HEK293 (cell line): ENCODE results near the gene NUP210.

Source experiments
- CTCF ChIA-PET: fragments of 350-600 bp; formaldehyde crosslinking; extraction: SDS; loops from one replicate; lab custom pipeline; 2021; ENCODE audit warnings: antibody characterized with exemption; lab: Yijun Ruan, JAX
- POLR2A ChIA-PET: fragments of 300-600 bp; formaldehyde crosslinking; extraction: SDS; loops from one replicate; lab custom pipeline; 2020; ENCODE audit warnings: antibody characterized with exemption, inconsistent platforms; lab: Yijun Ruan, JAX
- H3K27ac ChIP-seq: fragments of 200-500 bp; sonication (Bioruptor generic); 2 replicates; pipeline ENCODE4 v1.5.1; 2014; ENCODE audit warnings: low read depth, low read length, control low read depth, inconsistent platforms; ENCODE audit errors: extremely low read depth
- H3K36me3 ChIP-seq, 2 experiments: fragments of 200-500 bp in 1 of 2; sonication (Bioruptor generic) in 1 of 2; 1 replicate in 1 of 2; 2 replicates in 1 of 2; pipeline ENCODE4 v1.5.1; 2014 to 2017; ENCODE audit warnings: inconsistent platforms in 2 of 2, low read length in 2 of 2; ENCODE audit not compliant: control insufficient read depth in 2 of 2, insufficient read depth in 1 of 2
- H3K4me1 ChIP-seq: fragments of 200-500 bp; sonication (Bioruptor generic); 2 replicates; pipeline ENCODE4 v1.5.1; 2014; ENCODE audit warnings: mild to moderate bottlenecking, low read length, inconsistent platforms; ENCODE audit not compliant: control insufficient read depth, insufficient read depth
- H3K4me3 ChIP-seq: 2 replicates; pipeline ENCODE4 v1.5.1; 2011; ENCODE audit warnings: low read depth, mild to moderate bottlenecking, control low read depth, low read length, moderate library complexity
- H3K9me3 ChIP-seq: fragments of 200-500 bp; sonication (Bioruptor generic); 2 replicates; pipeline ENCODE4 v1.5.1; 2014; ENCODE audit warnings: low read depth, low read length, inconsistent platforms; ENCODE audit not compliant: control insufficient read depth, insufficient read depth
- BCL11A ChIP-seq: fragments of 450-650 bp; formaldehyde crosslinking; IDR thresholded peaks from 2 replicates; pipeline ENCODE4 v1.5.1; 2016; ENCODE audit warnings: low read depth, missing biosample characterization, missing genetic modification characterization
- HOXC10 ChIP-seq: sonication (generic); formaldehyde crosslinking; IDR thresholded peaks from 2 replicates; pipeline ENCODE4 v1.8.1; 2023; ENCODE audit warnings: mild to moderate bottlenecking, missing genetic modification reagents
- IKZF3 ChIP-seq: fragments of 450-650 bp; IDR thresholded peaks from 2 replicates; pipeline ENCODE4 v1.5.0; 2018; ENCODE audit warnings: missing biosample characterization, mild to moderate bottlenecking, missing genetic modification characterization, moderate library complexity
- ZFP3 ChIP-seq: fragments of 450-650 bp; formaldehyde crosslinking; IDR thresholded peaks from 2 replicates; pipeline ENCODE4 v1.5.1; 2016; ENCODE audit warnings: low read depth, missing biosample characterization, missing genetic modification characterization
- ZFP41 ChIP-seq: fragments of 450-650 bp; formaldehyde crosslinking; IDR thresholded peaks from 2 replicates; pipeline ENCODE4 v1.5.1; 2016; ENCODE audit warnings: missing biosample characterization, missing genetic modification characterization, borderline replicate concordance
- ZFP69B ChIP-seq: fragments of 450-650 bp; formaldehyde crosslinking; IDR thresholded peaks from 2 replicates; pipeline ENCODE4 v1.5.1; 2016; ENCODE audit warnings: missing biosample characterization, missing genetic modification characterization
- ZNF133 ChIP-seq: fragments of 450-650 bp; formaldehyde crosslinking; IDR thresholded peaks from 2 replicates; pipeline ENCODE4 v1.5.1; 2016; ENCODE audit warnings: missing biosample characterization, missing genetic modification characterization
- ZNF174 ChIP-seq: fragments of 450-650 bp; formaldehyde crosslinking; IDR thresholded peaks from 2 replicates; pipeline ENCODE4 v1.5.0; 2017; ENCODE audit warnings: missing biosample characterization, mild to moderate bottlenecking, missing genetic modification characterization
- ZNF211 ChIP-seq: fragments of 450-650 bp; formaldehyde crosslinking; IDR thresholded peaks from 2 replicates; pipeline ENCODE4 v1.5.1; 2016; ENCODE audit warnings: low read depth, missing biosample characterization, missing genetic modification characterization
- ZNF354C ChIP-seq: fragments of 450-650 bp; formaldehyde crosslinking; IDR thresholded peaks from 2 replicates; pipeline ENCODE4 v1.5.1; 2016; ENCODE audit warnings: missing biosample characterization, missing genetic modification characterization, low read depth, borderline replicate concordance
- ZNF366 ChIP-seq: fragments of 450-650 bp; formaldehyde crosslinking; conservative IDR thresholded peaks from 2 replicates; pipeline ENCODE4 v1.5.1; 2016; ENCODE audit warnings: missing biosample characterization, missing genetic modification characterization
- ZNF433 ChIP-seq: fragments of 450-650 bp; formaldehyde crosslinking; IDR thresholded peaks from 2 replicates; pipeline ENCODE4 v1.5.1; 2016; ENCODE audit warnings: missing biosample characterization, missing genetic modification characterization, low read depth
- ZNF473 ChIP-seq: fragments of 450-650 bp; formaldehyde crosslinking; IDR thresholded peaks from 2 replicates; pipeline ENCODE4 v1.5.1; 2017; ENCODE audit warnings: missing biosample characterization, missing genetic modification characterization
- ZNF548 ChIP-seq: fragments of 450-650 bp; formaldehyde crosslinking; IDR thresholded peaks from 2 replicates; pipeline ENCODE4 v1.5.1; 2016; ENCODE audit warnings: missing biosample characterization, missing genetic modification characterization
- ZNF610 ChIP-seq: fragments of 450-650 bp; formaldehyde crosslinking; IDR thresholded peaks from 2 replicates; pipeline ENCODE4 v1.5.1; 2016; ENCODE audit warnings: missing biosample characterization, missing genetic modification characterization, borderline replicate concordance
- ZNF654 ChIP-seq: fragments of 450-650 bp; formaldehyde crosslinking; IDR thresholded peaks from 2 replicates; pipeline ENCODE4 v1.5.1; 2016; ENCODE audit warnings: low read depth, missing biosample characterization, missing genetic modification characterization
- ZNF791 ChIP-seq: fragments of 450-650 bp; formaldehyde crosslinking; IDR thresholded peaks from 2 replicates; pipeline ENCODE4 v1.5.1; 2016; ENCODE audit warnings: missing biosample characterization, missing genetic modification characterization
- TF ChIP-seq, protein P1 (sequence below): fragments of 450-650 bp; formaldehyde crosslinking; IDR thresholded peaks from 2 replicates; pipeline ENCODE4 v1.5.1; 2016; ENCODE audit warnings: missing biosample characterization, missing genetic modification characterization
- TF ChIP-seq, protein P2 (sequence below): fragments of 450-650 bp; formaldehyde crosslinking; IDR thresholded peaks from 2 replicates; pipeline ENCODE4 v1.5.1; 2016; ENCODE audit warnings: missing biosample characterization, missing genetic modification characterization
- TF ChIP-seq, protein P3 (sequence below): fragments of 450-650 bp; formaldehyde crosslinking; IDR thresholded peaks from 2 replicates; pipeline ENCODE4 v1.5.1; 2017; ENCODE audit warnings: missing biosample characterization, missing genetic modification characterization
- TF ChIP-seq, protein P4 (sequence below): fragments of 450-650 bp; formaldehyde crosslinking; IDR thresholded peaks from 2 replicates; pipeline ENCODE4 v1.5.1; 2016; ENCODE audit warnings: missing biosample characterization, missing genetic modification characterization, borderline replicate concordance
- TF ChIP-seq, protein P5 (sequence below): fragments of 450-650 bp; formaldehyde crosslinking; optimal IDR thresholded peaks from 2 replicates; pipeline ENCODE3; 2016; ENCODE audit warnings: missing biosample characterization, mild to moderate bottlenecking, missing genetic modification characterization

The NUP210 gene

DNA sequence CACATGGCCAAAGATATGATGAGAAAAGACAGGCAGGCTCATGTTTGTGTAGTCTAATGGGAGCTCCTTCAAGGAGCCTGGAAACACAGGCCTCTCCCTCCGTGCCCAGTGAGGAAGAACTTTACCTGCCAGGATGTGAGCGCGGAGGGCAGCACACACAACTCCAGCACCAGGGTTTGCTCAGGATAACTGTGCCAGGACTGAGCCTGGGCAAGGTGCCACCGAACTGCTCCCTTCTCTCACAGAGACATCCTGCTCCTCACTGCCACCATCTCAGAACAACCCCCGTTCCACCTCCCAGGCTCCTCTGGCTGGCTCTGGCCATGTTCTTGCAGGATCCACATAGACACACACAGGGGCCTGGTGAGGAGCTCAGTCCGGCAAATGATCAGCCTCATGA, 87.4 kb downstream of the NUP210 start (continued):
- TF ChIP-seq IKZF3 (tag by site-specific recombination) = no peak
- TF ChIP-seq, protein P1, sequence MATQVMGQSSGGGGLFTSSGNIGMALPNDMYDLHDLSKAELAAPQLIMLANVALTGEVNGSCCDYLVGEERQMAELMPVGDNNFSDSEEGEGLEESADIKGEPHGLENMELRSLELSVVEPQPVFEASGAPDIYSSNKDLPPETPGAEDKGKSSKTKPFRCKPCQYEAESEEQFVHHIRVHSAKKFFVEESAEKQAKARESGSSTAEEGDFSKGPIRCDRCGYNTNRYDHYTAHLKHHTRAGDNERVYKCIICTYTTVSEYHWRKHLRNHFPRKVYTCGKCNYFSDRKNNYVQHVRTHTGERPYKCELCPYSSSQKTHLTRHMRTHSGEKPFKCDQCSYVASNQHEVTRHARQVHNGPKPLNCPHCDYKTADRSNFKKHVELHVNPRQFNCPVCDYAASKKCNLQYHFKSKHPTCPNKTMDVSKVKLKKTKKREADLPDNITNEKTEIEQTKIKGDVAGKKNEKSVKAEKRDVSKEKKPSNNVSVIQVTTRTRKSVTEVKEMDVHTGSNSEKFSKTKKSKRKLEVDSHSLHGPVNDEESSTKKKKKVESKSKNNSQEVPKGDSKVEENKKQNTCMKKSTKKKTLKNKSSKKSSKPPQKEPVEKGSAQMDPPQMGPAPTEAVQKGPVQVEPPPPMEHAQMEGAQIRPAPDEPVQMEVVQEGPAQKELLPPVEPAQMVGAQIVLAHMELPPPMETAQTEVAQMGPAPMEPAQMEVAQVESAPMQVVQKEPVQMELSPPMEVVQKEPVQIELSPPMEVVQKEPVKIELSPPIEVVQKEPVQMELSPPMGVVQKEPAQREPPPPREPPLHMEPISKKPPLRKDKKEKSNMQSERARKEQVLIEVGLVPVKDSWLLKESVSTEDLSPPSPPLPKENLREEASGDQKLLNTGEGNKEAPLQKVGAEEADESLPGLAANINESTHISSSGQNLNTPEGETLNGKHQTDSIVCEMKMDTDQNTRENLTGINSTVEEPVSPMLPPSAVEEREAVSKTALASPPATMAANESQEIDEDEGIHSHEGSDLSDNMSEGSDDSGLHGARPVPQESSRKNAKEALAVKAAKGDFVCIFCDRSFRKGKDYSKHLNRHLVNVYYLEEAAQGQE (tag by site-specific recombination) = no peak
- TF ChIP-seq ZFP3 (tag by site-specific recombination) = no peak
- TF ChIP-seq, protein P2, sequence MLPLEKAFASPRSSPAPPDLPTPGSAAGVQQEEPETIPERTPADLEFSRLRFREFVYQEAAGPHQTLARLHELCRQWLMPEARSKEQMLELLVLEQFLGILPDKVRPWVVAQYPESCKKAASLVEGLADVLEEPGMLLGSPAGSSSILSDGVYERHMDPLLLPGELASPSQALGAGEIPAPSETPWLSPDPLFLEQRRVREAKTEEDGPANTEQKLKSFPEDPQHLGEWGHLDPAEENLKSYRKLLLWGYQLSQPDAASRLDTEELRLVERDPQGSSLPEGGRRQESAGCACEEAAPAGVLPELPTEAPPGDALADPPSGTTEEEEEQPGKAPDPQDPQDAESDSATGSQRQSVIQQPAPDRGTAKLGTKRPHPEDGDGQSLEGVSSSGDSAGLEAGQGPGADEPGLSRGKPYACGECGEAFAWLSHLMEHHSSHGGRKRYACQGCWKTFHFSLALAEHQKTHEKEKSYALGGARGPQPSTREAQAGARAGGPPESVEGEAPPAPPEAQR (tag by site-specific recombination) = no peak
- TF ChIP-seq, all 188 proteins: peak for 0

DNA sequence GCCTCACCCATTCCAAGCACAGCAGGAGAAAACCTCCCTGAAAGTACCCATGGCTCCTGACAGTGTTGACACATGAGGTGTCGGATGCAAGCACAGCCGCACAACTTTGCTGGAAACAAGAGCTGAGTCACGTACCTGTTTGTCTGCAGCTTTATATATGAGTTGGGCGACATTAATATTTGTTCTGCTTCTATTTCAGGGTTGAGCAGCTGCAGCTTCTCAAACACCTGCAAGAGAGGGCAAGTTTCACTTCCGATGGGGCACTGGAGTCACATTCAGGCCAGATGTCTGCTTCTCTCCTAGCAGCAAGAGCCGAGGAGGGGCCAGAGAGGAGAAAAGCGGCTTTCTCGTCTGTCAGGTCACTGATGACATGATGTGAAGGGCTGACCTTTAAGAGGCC, 88.0 kb downstream of the NUP210 start:
- ChIA-PET POLR2A (interaction anchor here (1.0 kb wide), 2 partner anchors 14 to 121 kb away, joined by 3 read pairs; no protein-coding TSS in a partner anchor), CTCF (interaction anchor here (0.6 to 1.7 kb wide), 3 partner anchors 20 to 239 kb away, joined by 3 to 4 read pairs (median 3); no protein-coding TSS in a partner anchor)
- no peak for TF ChIP-seq ZNF366 (tag by site-specific recombination)
- TF ChIP-seq HOXC10 (CRISPR knock-in tag) = no peak
- no peak for TF ChIP-seq ZNF133 (tag by site-specific recombination)
- no peak for TF ChIP-seq ZNF548 (tag by site-specific recombination)
- TF ChIP-seq ZNF211 (tag by site-specific recombination) = no peak
- TF ChIP-seq, protein P3, sequence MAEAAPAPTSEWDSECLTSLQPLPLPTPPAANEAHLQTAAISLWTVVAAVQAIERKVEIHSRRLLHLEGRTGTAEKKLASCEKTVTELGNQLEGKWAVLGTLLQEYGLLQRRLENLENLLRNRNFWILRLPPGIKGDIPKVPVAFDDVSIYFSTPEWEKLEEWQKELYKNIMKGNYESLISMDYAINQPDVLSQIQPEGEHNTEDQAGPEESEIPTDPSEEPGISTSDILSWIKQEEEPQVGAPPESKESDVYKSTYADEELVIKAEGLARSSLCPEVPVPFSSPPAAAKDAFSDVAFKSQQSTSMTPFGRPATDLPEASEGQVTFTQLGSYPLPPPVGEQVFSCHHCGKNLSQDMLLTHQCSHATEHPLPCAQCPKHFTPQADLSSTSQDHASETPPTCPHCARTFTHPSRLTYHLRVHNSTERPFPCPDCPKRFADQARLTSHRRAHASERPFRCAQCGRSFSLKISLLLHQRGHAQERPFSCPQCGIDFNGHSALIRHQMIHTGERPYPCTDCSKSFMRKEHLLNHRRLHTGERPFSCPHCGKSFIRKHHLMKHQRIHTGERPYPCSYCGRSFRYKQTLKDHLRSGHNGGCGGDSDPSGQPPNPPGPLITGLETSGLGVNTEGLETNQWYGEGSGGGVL = no peak
- TF ChIP-seq ZFP41 (tag by site-specific recombination) = no peak
- TF ChIP-seq ZNF791 (tag by site-specific recombination) = no peak
- no peak for TF ChIP-seq ZNF174 (tag by site-specific recombination)
- TF ChIP-seq, protein P4, sequence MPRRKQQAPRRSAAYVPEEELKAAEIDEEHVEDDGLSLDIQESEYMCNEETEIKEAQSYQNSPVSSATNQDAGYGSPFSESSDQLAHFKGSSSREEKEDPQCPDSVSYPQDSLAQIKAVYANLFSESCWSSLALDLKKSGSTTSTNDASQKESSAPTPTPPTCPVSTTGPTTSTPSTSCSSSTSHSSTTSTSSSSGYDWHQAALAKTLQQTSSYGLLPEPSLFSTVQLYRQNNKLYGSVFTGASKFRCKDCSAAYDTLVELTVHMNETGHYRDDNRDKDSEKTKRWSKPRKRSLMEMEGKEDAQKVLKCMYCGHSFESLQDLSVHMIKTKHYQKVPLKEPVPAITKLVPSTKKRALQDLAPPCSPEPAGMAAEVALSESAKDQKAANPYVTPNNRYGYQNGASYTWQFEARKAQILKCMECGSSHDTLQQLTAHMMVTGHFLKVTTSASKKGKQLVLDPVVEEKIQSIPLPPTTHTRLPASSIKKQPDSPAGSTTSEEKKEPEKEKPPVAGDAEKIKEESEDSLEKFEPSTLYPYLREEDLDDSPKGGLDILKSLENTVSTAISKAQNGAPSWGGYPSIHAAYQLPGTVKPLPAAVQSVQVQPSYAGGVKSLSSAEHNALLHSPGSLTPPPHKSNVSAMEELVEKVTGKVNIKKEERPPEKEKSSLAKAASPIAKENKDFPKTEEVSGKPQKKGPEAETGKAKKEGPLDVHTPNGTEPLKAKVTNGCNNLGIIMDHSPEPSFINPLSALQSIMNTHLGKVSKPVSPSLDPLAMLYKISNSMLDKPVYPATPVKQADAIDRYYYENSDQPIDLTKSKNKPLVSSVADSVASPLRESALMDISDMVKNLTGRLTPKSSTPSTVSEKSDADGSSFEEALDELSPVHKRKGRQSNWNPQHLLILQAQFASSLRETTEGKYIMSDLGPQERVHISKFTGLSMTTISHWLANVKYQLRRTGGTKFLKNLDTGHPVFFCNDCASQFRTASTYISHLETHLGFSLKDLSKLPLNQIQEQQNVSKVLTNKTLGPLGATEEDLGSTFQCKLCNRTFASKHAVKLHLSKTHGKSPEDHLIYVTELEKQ = no peak
- no peak for TF ChIP-seq ZNF433 (tag by site-specific recombination)
- TF ChIP-seq, protein P5, sequence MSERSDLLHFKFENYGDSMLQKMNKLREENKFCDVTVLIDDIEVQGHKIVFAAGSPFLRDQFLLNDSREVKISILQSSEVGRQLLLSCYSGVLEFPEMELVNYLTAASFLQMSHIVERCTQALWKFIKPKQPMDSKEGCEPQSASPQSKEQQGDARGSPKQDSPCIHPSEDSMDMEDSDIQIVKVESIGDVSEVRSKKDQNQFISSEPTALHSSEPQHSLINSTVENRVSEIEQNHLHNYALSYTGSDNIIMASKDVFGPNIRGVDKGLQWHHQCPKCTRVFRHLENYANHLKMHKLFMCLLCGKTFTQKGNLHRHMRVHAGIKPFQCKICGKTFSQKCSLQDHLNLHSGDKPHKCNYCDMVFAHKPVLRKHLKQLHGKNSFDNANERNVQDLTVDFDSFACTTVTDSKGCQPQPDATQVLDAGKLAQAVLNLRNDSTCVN (tag by site-specific recombination) = no peak
- TF ChIP-seq ZNF354C (tag by site-specific recombination) = no peak
- TF ChIP-seq ZNF473 (tag by site-specific recombination) = no peak
- TF ChIP-seq ZNF654 (tag by site-specific recombination) = no peak
- no peak for TF ChIP-seq BCL11A
- TF ChIP-seq ZNF610 (tag by site-specific recombination) = no peak
- no peak for TF ChIP-seq ZFP69B
- Histone ChIP-seq H3K4me3 (no peak overlapping the region), H3K4me1 (no peaks in the 10 kb centered on the region), H3K36me3 (peaks cover 6 to 99% of the 10 kb centered on the region in 2 experiments; a peak in 2 of 3 replicates), H3K27ac (no peak overlapping the region), H3K9me3 (no peaks in the 10 kb centered on the region)
